ENCODE measurements around the gene ZC3H7B.

- TF ChIP-seq POLR2A (IDR thresholded peaks at IDR 0.05; ENCODE audit: low read depth, low read length) (no peak), POLR2AphosphoS5 (IDR thresholded peaks at IDR 0.05; ENCODE audit: low read depth, low read length) (no peak), POU2F2 (IDR thresholded peaks at IDR 0.05; ENCODE audit: low read depth, low read length) (no peak)
Measured at GRCh38 chr22:41398921-41399320, 97.6 kb downstream of the ZC3H7B start.
